Prostate gland (tissue), 2 donors: ENCODE results near the gene NECTIN4.

Source experiments
- POLR2A ChIP-seq: fragments of 450-650 bp; IDR thresholded peaks from one replicate; pipeline ENCODE4 v1.6.1; 2016; ENCODE audit warnings: antibody characterized with exemption, mild to moderate bottlenecking
- TF ChIP-seq, protein P1 (sequence below), 4 experiments: fragments of 200-600 bp in 2 of 4; fragments of 450-650 bp in 2 of 4; sonication (generic) in 2 of 4; IDR thresholded peaks; 1 replicate in 3 of 4; 2 replicates in 1 of 4; pipeline ENCODE4 v1.5.1; 2016 to 2019; ENCODE audit warnings: antibody characterized with exemption in 4 of 4, mild to moderate bottlenecking in 2 of 4, moderate library complexity in 2 of 4

GRCh38 chr1:161090617-161091016, 1.3 kb upstream of the NECTIN4 start:
- TF ChIP-seq, protein P1, sequence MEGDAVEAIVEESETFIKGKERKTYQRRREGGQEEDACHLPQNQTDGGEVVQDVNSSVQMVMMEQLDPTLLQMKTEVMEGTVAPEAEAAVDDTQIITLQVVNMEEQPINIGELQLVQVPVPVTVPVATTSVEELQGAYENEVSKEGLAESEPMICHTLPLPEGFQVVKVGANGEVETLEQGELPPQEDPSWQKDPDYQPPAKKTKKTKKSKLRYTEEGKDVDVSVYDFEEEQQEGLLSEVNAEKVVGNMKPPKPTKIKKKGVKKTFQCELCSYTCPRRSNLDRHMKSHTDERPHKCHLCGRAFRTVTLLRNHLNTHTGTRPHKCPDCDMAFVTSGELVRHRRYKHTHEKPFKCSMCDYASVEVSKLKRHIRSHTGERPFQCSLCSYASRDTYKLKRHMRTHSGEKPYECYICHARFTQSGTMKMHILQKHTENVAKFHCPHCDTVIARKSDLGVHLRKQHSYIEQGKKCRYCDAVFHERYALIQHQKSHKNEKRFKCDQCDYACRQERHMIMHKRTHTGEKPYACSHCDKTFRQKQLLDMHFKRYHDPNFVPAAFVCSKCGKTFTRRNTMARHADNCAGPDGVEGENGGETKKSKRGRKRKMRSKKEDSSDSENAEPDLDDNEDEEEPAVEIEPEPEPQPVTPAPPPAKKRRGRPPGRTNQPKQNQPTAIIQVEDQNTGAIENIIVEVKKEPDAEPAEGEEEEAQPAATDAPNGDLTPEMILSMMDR (IDR thresholded peaks at IDR 0.05), result no peak
- TF ChIP-seq POLR2A, result no peak
